Measurements from ENCODE around the gene TMEM38B. TPM values are rescaled to one million over a fixed set of nuclear protein-coding genes. Genes with fewer than 3 reads are reported as not detected.
A peak's percentile ranks its signal among the peaks of the same experiment; 100 is the strongest.

Gene TMEM38B, protein sequence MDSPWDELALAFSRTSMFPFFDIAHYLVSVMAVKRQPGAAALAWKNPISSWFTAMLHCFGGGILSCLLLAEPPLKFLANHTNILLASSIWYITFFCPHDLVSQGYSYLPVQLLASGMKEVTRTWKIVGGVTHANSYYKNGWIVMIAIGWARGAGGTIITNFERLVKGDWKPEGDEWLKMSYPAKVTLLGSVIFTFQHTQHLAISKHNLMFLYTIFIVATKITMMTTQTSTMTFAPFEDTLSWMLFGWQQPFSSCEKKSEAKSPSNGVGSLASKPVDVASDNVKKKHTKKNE
- total RNA-seq (2014; rRNA removed; shearing (Covaris generic)), result 9.0 and 11.7 TPM in 2 replicates

- DNase-seq (ENCODE audit: low spot score), result peak; percentile 78
These were observed at the start of gene TMEM38B for GRCh38 chr9:105694190-105694847. Gene TMEM38B, plus strand, starts transcription at chr9:105694541. Its CDS starts 120 bp downstream, at chr9:105694661.

DNA sequence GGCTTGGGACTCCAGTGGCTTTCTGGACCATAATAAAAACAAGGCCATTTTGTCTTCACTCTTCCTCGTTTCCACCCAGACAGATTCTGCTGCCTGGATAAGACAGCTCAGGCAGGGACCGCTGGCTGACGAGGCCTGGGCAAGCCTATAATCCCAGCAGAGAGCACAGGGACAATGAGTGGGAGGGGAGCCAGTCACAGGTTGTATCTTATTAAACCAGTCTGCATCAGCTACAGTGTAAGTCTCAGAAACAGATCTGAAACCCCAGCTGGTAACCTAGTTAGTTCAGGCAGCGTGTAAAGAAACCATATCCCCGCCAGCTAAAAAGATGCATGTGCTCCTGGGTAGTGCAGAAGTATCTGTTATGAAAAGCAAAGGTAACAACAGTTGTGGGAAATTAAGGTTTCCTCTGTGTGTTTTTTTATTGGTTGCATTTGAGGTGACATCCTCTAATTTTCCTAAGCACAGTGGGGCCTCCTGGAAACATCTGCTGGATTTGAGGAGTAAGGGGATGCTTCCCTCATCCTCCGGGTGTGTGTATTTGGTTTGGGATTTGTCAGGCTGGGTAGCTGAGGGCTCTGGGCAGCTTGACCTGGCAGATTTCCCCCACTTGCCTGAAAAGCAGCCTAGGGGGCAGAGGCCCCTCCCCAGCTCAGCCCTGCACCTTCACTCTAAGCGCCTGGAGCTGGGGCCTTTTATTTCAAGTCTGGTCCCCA lies 47.3 kb upstream of the TMEM38B start:
- DNase-seq (ENCODE audit: low spot score), result no peak

GRCh38 chr9:105647595-105648349 lies 46.6 kb upstream of the TMEM38B start:
- no peak for DNase-seq (ENCODE audit: low spot score)

DNA sequence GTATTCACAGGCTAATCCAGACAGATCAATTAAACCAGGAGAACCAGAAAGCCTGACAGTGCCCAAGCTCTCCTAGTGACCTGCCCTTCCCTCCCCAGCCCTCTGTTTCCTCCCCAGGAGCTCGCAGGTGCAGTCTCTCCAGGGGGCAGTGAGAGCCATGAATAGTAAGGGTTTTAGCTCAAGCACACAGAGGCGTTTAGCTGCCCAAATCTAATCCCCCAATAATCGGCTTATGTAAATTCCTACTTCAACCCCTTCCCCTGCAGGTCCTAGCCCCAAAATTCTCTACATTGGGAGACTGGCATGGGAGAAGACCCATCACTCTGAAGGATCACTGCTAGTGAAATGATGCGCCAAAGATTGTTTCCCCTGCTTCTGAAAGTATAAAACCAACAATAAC lies 42.5 kb upstream of the TMEM38B start:
- DNase-seq (ENCODE audit: low spot score), result no peak

DNA sequence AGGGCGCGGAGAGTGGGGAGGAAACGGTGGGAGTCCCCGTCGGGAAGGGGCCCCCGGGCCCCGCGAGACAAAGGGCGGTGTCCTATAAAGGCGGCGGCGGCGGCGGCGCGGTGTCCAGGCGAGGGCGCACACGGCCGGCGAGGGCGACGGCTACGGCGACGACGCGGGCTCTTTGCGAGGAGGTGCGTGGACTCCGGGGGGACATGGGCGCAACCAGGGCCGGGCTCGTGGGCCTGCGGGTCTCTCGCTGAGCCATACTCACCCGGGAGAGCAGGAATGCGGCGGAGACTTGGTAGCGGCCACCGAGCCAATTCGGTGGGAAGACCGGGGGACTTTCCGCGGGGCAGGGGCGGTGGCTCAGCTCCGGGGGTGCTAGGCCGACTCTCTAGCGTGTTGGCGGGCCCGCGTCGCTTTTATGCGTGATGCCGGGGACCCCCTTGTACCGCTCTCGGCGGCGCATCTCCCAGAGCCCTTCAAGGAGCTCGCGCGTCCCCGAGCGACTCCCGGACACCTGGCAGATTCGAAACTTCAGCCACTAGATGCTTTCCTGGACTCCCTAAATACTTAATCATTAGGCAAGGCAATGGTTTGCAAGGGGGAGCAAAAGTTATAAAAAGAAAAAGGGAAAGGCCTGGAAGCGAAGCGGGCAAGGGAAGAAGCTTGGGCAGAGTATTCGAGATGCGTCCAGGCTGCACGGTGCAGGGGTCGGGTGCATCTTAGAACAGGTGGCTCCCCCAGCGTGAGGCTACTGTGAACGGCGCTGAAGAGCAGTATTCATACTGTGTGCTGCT lies 38.0 kb upstream of the TMEM38B start:
- no peak for DNase-seq (ENCODE audit: low spot score)

DNA sequence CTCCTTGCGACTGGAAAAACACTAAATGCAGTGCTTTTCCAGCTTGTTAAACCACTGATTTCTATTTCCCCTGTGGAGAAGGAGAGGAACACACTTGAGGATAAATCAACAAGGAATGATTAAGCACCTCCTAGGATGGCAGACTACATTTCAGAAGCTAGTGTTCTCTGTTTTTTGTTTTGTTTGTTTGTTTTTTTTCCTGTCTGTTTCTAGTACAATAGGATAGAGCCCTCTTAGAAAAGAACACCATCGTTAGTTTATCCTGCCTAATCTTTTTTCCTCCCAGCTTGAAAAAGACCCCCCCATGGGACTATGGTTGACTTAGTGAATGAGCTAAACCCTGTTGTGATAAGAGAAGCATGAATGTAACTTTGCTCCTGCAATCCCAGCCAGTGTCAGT lies 36.0 kb upstream of the TMEM38B start:
- no peak for DNase-seq (ENCODE audit: low spot score)

DNA sequence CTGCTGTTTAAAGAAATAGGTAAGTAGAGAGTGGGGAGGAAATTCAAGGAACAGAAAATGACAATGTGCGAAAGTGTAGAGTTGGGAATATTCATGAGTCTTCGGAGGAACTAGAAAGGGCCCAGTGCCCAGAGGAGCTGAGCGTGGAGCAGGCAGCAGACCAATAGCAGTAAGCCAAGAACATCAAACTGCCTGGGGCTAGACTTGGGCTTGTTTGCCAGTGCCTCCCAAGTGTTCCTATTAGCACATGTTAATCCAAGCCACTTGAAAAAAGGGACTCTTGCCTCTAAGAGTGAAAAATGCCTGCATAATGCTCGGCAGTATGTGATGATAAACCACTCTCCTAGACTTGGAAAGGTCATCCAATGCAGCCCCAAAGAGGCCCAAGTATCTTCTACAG lies 33.3 kb upstream of the TMEM38B start:
- DNase-seq (ENCODE audit: low spot score), result no peak

GRCh38 chr9:105662184-105663104 lies 31.9 kb upstream of the TMEM38B start, which contains the start of gene TAL2:
Gene TAL2, plus strand, starts transcription at chr9:105662457. Its CDS starts 40 bp downstream, at chr9:105662497.
- DNase-seq (ENCODE audit: low spot score), result no peak

DNA sequence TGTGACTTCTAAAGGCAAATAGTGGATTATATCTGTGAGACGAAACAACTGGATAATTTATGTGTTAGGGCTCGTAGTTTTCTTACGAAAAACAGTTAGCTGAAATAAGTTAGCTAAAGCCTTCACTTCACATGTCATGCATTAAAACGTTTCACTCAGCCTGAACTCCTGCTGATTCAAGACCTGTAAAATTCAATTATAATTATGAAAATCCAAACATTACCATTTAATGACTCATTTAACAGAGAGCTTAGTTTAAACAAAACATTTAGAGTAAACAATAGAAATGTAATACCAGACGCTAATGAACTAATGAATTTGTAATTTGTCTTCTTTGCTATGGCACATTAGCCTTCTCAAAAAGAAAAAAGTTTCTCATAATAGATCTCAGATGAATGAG lies 30.4 kb upstream of the TMEM38B start:
- DNase-seq (ENCODE audit: low spot score), result no peak

GRCh38 chr9:105667867-105668266 lies 26.5 kb upstream of the TMEM38B start:
- DNase-seq (ENCODE audit: low spot score), result no peak

DNA sequence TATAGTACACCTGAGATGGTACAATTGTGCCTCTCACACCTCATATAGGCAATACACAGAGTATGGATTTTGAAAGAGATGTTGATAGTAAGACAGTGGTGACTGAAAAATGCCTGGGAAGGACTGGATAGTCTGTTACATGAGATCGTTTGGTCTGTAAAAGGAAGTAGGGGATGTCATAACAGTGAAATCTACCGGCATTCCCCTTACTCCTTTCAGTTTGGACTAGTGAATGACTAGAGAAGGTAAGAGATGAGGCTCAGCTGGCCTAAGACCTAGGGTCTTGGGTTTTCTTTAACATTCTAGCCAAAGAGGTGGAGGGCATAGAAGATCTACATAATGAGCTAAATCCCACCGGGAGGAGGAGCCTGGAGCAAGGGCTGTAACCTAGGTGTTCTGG lies 24.0 kb upstream of the TMEM38B start:
- no peak for DNase-seq (ENCODE audit: low spot score)

DNA sequence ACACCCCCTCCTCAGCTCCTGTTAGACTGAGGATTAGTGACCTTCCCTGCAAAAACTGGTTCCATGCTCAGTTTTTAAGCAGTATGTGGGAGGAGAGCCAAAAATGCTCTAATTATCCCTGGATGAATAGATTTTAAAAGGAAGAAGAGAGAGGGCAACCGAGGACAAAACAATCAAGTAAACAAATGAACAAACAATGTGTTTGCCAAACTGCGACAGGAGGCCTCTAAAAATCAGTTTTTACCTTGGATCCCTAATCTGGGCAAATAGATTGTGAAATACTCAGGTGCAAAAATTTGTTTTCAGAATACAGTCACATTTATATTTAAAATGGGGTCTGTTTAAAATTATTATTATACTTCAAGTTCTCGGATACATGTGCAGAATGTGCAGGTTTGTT lies 23.6 kb upstream of the TMEM38B start:
- no peak for DNase-seq (ENCODE audit: low spot score)

DNA sequence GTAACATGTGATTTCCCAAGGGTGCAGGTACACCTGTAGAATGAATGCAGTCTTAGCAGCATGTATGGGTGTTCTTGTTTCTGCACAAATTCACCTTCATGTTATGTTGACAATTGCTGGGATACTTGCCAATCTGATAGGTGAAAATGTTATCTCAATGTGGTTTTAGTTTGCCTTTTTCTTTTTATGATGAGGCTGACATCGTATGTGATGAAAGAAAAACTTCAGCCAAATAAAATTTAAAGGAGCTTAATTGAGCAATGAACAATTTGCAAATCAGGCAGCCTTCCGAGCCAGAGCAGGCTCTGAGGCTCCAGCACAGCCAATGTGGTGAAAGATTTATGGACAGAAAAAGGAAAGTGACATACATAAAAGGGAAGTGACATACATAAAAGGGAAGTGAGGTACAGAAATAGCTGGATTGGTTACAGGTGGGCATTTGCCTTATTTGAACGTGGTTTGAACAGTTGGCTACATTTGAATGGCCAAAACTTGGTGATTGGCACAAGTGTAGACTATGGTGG lies 21.6 kb upstream of the TMEM38B start:
- DNase-seq (ENCODE audit: low spot score), result peak; percentile 10

- no peak for DNase-seq (ENCODE audit: low spot score)
These were observed 20.4 kb upstream of the TMEM38B start for GRCh38 chr9:105673850-105674387.

GRCh38 chr9:105676351-105676923 lies 17.9 kb upstream of the TMEM38B start:
- DNase-seq (ENCODE audit: low spot score), result no peak

GRCh38 chr9:105678163-105678562 lies 16.2 kb upstream of the TMEM38B start:
- no peak for DNase-seq (ENCODE audit: low spot score)

DNA sequence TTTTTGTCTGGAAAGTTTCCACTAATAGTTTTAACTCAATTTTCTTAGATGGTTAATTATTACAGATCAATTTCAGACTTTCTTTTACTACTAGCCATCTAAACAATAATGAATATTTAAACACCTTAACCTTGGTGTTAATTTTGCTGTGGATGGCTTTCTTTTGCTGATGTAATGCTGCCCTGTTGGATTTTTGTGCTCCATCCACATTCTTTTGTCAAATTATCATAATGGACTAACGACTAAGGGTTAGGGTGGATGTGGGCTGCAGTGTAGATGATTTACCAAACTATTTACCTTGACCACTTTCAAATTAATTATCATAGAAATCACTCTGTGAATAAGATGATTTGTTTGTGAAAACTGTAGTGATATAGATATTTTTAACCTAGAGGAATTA lies 15.6 kb upstream of the TMEM38B start:
- no peak for DNase-seq (ENCODE audit: low spot score)

- DNase-seq (ENCODE audit: low spot score), result no peak
These were observed 14.9 kb upstream of the TMEM38B start for GRCh38 chr9:105679257-105680022.

All from HT-29 (cell line).